HepG2 (cell line): ENCODE measurements around the gene BCLAF1. TPM values are rescaled to one million over a fixed set of nuclear protein-coding genes. Genes with fewer than 3 reads are reported as not detected.

Experiments used
- BCL3 ChIP-seq: sonication (generic); formaldehyde crosslinking; IDR thresholded peaks from 2 replicates; pipeline ENCODE4 v1.5.1; 2020; ENCODE audit warnings: mild to moderate bottlenecking, missing genetic modification reagents, moderate library complexity
- DMAP1 ChIP-seq: IDR thresholded peaks from 2 replicates; pipeline ENCODE4 v1.6.1; 2016
- IKZF4 ChIP-seq: sonication (generic); formaldehyde crosslinking; IDR thresholded peaks from 2 replicates; pipeline ENCODE4 v1.5.1; 2020; ENCODE audit warnings: borderline replicate concordance, mild to moderate bottlenecking, low read depth, missing genetic modification reagents; ENCODE audit errors: not compliant biosample characterization
- PAF1 ChIP-seq: IDR thresholded peaks from 2 replicates; pipeline ENCODE4 v1.6.1; 2016; ENCODE audit warnings: missing genetic modification reagents, missing compliant biosample characterization
- POGZ ChIP-seq: sonication (generic); formaldehyde crosslinking; IDR thresholded peaks from 2 replicates; pipeline ENCODE4 v1.4.0; 2020; ENCODE audit warnings: mild to moderate bottlenecking, missing genetic modification reagents
- SP2 ChIP-seq: sonication (generic); formaldehyde crosslinking; IDR thresholded peaks from 2 replicates; pipeline ENCODE4 v1.5.1; 2020; ENCODE audit warnings: mild to moderate bottlenecking, missing genetic modification reagents
- ZBTB34 ChIP-seq: sonication (generic); formaldehyde crosslinking; IDR thresholded peaks from 2 replicates; pipeline ENCODE4 v1.8.0; 2022; ENCODE audit warnings: mild to moderate bottlenecking, missing genetic modification reagents
- ZFP1 ChIP-seq: IDR thresholded peaks from 2 replicates; pipeline ENCODE4 v1.6.1; 2016
- ZFP90 ChIP-seq: sonication (generic); formaldehyde crosslinking; IDR thresholded peaks from 2 replicates; pipeline ENCODE4 v1.8.0; 2022; ENCODE audit warnings: missing genetic modification reagents, mild to moderate bottlenecking, inconsistent platforms, borderline replicate concordance
- ZNF17 ChIP-seq: sonication (generic); formaldehyde crosslinking; IDR thresholded peaks from 2 replicates; pipeline ENCODE4 v1.5.0; 2020; ENCODE audit warnings: mild to moderate bottlenecking, missing genetic modification reagents
- ZNF558 ChIP-seq: sonication (generic); formaldehyde crosslinking; IDR thresholded peaks from 2 replicates; pipeline ENCODE4 v1.9.0; 2022; ENCODE audit warnings: mild to moderate bottlenecking, missing genetic modification reagents, borderline replicate concordance
- ZNF646 ChIP-seq: sonication (generic); formaldehyde crosslinking; IDR thresholded peaks from 2 replicates; pipeline ENCODE4 v1.9.0; 2021; ENCODE audit warnings: mild to moderate bottlenecking, missing genetic modification reagents
- ZSCAN20 ChIP-seq: sonication (generic); formaldehyde crosslinking; IDR thresholded peaks from 2 replicates; pipeline ENCODE4 v1.4.0; 2020; ENCODE audit warnings: missing genetic modification reagents, mild to moderate bottlenecking, borderline replicate concordance
- polyA plus RNA-seq, 8 experiments: library from polyadenylated mRNA; depleted of rRNA in 3 of 8; stranded (reverse) in 7 of 8; unstranded in 1 of 8; fragments of >200 nt; fragmentation: Illumina TruSeq in 4 of 8; extraction: Trizol in 4 of 8; gene quantifications; 2 replicates each; pipeline versions ENCODE4 v1.2.1 to v1.2.3, GENCODE V29; 2011 to 2016; ENCODE audit warnings: low read depth in 4 of 8, missing spikeins in 1 of 8, mixed read lengths in 1 of 8; ENCODE audit not compliant: insufficient read depth in 1 of 8
- total RNA-seq, 5 experiments: library from RNA; depleted of rRNA; stranded (reverse); fragments of >200 nt; fragmentation: Illumina TruSeq; extraction: Trizol; gene quantifications; 2 replicates each; pipeline ENCODE4 v1.2.3, GENCODE V29; 2016; ENCODE audit warnings: low read depth in 1 of 5
- TF ChIP-seq, protein P1 (sequence below): sonication (generic); formaldehyde crosslinking; IDR thresholded peaks from 2 replicates; pipeline ENCODE4 v1.4.0; 2020; ENCODE audit warnings: low read depth, mild to moderate bottlenecking, missing genetic modification reagents
- TF ChIP-seq, protein P2 (sequence below): sonication (generic); formaldehyde crosslinking; conservative IDR thresholded peaks from 2 replicates; pipeline ENCODE4 v1.8.0; 2022; ENCODE audit warnings: mild to moderate bottlenecking, moderate library complexity, missing genetic modification reagents

BCLAF1 gene
- total and polyA plus RNA-seq, 2 of the 13 experiments (the other 11 are each of a cell fraction or from before 2014, with no cell fraction given): 55.3 to 292 TPM

- peak; percentile 48 for TF ChIP-seq BCL3 (CRISPR knock-in tag)
- 0 out of 2 replicates have a peak, but pooled peaks have one; percentile 69 for TF ChIP-seq ZNF558
- TF ChIP-seq DMAP1 (CRISPR knock-in tag): peak; percentile 75
- no peak for TF ChIP-seq ZSCAN20 (CRISPR knock-in tag)
- TF ChIP-seq ZNF646 (CRISPR knock-in tag): no peak
- TF ChIP-seq PAF1 (CRISPR knock-in tag): no peak
- TF ChIP-seq POGZ (CRISPR knock-in tag): peak; percentile 96
- TF ChIP-seq ZFP1 (CRISPR knock-in tag): peak; percentile 35; the same call in 1 of the 2 replicates
- peak; percentile 64 for TF ChIP-seq SP2 (CRISPR knock-in tag)
- no peak; the same call in 1 of the 2 replicates for TF ChIP-seq ZFP90 (CRISPR knock-in tag)
- TF ChIP-seq ZNF17 (CRISPR knock-in tag): no peak
- TF ChIP-seq, protein P1, sequence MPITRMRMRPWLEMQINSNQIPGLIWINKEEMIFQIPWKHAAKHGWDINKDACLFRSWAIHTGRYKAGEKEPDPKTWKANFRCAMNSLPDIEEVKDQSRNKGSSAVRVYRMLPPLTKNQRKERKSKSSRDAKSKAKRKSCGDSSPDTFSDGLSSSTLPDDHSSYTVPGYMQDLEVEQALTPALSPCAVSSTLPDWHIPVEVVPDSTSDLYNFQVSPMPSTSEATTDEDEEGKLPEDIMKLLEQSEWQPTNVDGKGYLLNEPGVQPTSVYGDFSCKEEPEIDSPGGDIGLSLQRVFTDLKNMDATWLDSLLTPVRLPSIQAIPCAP (CRISPR knock-in tag): no peak; the same call in 1 of the 2 replicates
- TF ChIP-seq IKZF4 (CRISPR knock-in tag): peak; percentile 72
- TF ChIP-seq, protein P2, sequence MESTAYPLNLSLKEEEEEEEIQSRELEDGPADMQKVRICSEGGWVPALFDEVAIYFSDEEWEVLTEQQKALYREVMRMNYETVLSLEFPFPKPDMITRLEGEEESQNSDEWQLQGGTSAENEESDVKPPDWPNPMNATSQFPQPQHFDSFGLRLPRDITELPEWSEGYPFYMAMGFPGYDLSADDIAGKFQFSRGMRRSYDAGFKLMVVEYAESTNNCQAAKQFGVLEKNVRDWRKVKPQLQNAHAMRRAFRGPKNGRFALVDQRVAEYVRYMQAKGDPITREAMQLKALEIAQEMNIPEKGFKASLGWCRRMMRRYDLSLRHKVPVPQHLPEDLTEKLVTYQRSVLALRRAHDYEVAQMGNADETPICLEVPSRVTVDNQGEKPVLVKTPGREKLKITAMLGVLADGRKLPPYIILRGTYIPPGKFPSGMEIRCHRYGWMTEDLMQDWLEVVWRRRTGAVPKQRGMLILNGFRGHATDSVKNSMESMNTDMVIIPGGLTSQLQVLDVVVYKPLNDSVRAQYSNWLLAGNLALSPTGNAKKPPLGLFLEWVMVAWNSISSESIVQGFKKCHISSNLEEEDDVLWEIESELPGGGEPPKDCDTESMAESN: peak; percentile 71; the same call in 1 of the 2 replicates
- TF ChIP-seq ZBTB34 (CRISPR knock-in tag): peak; percentile 81
Observed at GRCh38 chr6:136289579-136290409, at the start of gene BCLAF1 (continued).
